Bronchial epithelial cell (primary cell): ENCODE data around the gene ABCF3. TPM values are rescaled to one million over a fixed set of nuclear protein-coding genes. Genes with fewer than 3 reads are reported as not detected.

Experiments
- DNase-seq: peaks from one replicate; pipeline ENCODE4 v3.0.0-alpha.2; 2010; ENCODE audit warnings: low read depth
- FAIRE-seq: peaks from 2 replicates; lab custom pipeline; 2011; peaks lifted over from hg19 to GRCh38; lab: Jason Lieb, UNC
- H3K27me3 ChIP-seq: 2 replicates; pipeline ENCODE4 v1.5.1; 2011; ENCODE audit warnings: low read length; ENCODE audit not compliant: control insufficient read depth, insufficient read depth
- H3K36me3 ChIP-seq: 2 replicates; pipeline ENCODE4 v1.5.1; 2011; ENCODE audit warnings: low read length; ENCODE audit not compliant: control insufficient read depth, insufficient read depth
- H3K4me3 ChIP-seq: 2 replicates; pipeline ENCODE4 v1.5.1; 2011; ENCODE audit warnings: mild to moderate bottlenecking, low read depth, low read length, control low read depth
- CTCF ChIP-seq: IDR thresholded peaks from 2 replicates; pipeline ENCODE4 v1.5.1; 2011; ENCODE audit warnings: mild to moderate bottlenecking, moderate library complexity, low read length, control low read depth, inconsistent platforms; ENCODE audit not compliant: insufficient read depth, severe bottlenecking
- total RNA-seq: library from RNA; depleted of rRNA; stranded (reverse); fragments of >200 nt; gene quantifications from 2 replicates; pipeline ENCODE4 v1.2.1, GENCODE V29; 2014

Gene ABCF3
- total RNA-seq, 1 donor from 2014 or later: 40.0 TPM

GRCh38 chr3:184241447-184242296 is 55.7 kb downstream of the ABCF3 start:
- H3K4me3 ChIP-seq: peak overlapping the region; percentile 9
- H3K27me3 ChIP-seq: peaks cover 2% of the 10 kb centered on the region
- DNase-seq: peak; percentile 57
- FAIRE-seq: no peak
- peak; percentile 93 for TF ChIP-seq CTCF
- H3K36me3 ChIP-seq: peaks cover 27% of the 10 kb centered on the region

DNA sequence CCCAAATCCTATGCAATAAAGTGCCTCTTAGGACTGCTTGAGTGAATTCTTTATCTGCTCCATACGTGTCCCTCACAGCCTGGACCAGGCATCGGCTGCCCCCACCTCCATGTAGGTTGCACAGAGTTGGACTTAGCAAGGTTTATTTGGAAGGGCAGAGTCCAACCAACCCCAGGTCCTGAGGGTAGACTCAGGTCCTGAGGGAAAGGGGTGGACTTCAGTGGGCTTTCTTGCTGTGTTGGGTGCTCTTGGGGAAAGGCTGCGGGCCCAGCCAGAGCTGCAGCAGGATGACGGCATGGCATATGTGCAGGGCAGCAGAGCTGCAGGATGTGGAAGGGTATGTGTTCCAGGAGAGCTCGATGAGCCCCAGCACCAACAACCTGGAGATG is 56.3 kb downstream of the ABCF3 start:
- H3K4me3 ChIP-seq: no peak overlapping the region
- FAIRE-seq (peak; percentile 60), DNase-seq (no peak)
- peaks cover 27% of the 10 kb centered on the region for H3K36me3 ChIP-seq
- peaks cover 2% of the 10 kb centered on the region for H3K27me3 ChIP-seq
- no peak for TF ChIP-seq CTCF

Other genes with a start within 250 kb of the ABCF3 start
- gene ABCC5, start 168.3 kb upstream of the ABCF3 start, total RNA-seq: 18.7 and 28.2 TPM in 2 replicates
- not detected in 2 replicates for gene HTR3D, start 154.5 kb upstream of the ABCF3 start, total RNA-seq
- not detected in 2 replicates for gene HTR3C, start 133.2 kb upstream of the ABCF3 start, total RNA-seq
- not detected in 2 replicates for gene HTR3E, start 89.1 kb upstream of the ABCF3 start, total RNA-seq
- 42.1 and 46.1 TPM in 2 replicates for gene EIF2B5, start 50.8 kb upstream of the ABCF3 start, total RNA-seq
- 22.6 and 30.2 TPM in 2 replicates for gene DVL3, start 30.8 kb upstream of the ABCF3 start, total RNA-seq
- 262 and 275 TPM in 2 replicates for gene AP2M1, start 11.3 kb upstream of the ABCF3 start, total RNA-seq
- gene VWA5B2, start 43.4 kb downstream of the ABCF3 start, total RNA-seq: not detected in 2 replicates
- gene ALG3, start 62.8 kb downstream of the ABCF3 start, total RNA-seq: 21.6 and 36.9 TPM in 2 replicates
- 10.1 and 14.0 TPM in 2 replicates for gene EEF1AKMT4, start 63.5 kb downstream of the ABCF3 start, total RNA-seq
- gene CAMK2N2, start 75.4 kb downstream of the ABCF3 start, total RNA-seq: not detected in 2 replicates
- gene ECE2, start 89.8 kb downstream of the ABCF3 start, total RNA-seq: not detected in 2 replicates
- 507 and 526 TPM in 2 replicates for gene PSMD2, start 113.0 kb downstream of the ABCF3 start, total RNA-seq
- gene EIF4G1, start 128.4 kb downstream of the ABCF3 start, total RNA-seq: 244 and 339 TPM in 2 replicates
- 18.2 and 25.5 TPM in 2 replicates for gene FAM131A, start 151.4 kb downstream of the ABCF3 start, total RNA-seq
- gene CLCN2, start 175.4 kb downstream of the ABCF3 start, total RNA-seq: 2.0 and 2.1 TPM in 2 replicates
- gene POLR2H, start 175.5 kb downstream of the ABCF3 start, total RNA-seq: 48.4 and 112 TPM in 2 replicates
- not detected in 2 replicates for gene THPO, start 192.0 kb downstream of the ABCF3 start, total RNA-seq
- not detected in 2 replicates for gene CHRD, start 193.9 kb downstream of the ABCF3 start, total RNA-seq